ENCODE data around the gene MBTD1.

MBTD1 gene

DNA sequence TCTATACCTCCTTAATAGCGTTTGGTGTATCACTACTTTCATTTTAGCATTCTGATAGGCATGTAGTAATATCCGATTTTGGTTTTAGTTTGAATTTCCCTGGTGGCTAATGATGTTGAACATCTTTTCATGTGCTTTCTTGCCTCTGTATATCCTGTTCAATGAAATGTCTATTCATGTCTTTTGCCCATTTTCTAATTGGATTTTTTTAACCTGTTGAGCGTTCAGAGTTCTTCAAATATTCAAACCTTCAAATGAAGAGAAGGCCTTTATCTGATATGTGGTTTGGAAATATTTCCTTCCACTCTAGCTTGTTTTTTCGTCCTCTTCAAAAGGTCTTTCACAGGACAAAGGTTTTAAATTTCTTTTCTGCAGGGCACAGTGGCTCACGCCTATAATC is 108.9 kb downstream of the MBTD1 start:
- DNase-seq (ENCODE audit: low read depth in 4 of 4, low spot score in 1 of 4), result no peak

DNA sequence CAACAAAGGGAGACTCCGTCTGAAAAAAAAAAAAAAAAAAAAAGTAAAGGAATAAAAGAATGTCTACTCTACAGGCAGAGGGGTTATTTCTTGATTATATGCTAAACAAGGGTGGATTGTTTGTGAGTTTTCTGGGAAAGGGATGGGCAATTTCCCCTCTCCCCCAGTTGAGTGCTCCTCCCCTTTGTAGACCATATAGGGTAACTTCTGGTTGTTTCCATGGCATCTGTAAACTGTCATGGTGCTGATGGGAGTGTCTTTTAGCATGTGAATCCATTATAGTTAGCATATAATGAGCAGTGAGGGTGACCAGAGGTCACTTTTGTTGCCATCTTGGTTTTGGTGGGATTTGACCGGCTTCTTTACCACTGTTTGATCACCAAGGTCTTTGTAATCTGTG is 110.7 kb downstream of the MBTD1 start:
- no peak for DNase-seq (ENCODE audit: low read depth in 4 of 4, low spot score in 1 of 4)

DNA sequence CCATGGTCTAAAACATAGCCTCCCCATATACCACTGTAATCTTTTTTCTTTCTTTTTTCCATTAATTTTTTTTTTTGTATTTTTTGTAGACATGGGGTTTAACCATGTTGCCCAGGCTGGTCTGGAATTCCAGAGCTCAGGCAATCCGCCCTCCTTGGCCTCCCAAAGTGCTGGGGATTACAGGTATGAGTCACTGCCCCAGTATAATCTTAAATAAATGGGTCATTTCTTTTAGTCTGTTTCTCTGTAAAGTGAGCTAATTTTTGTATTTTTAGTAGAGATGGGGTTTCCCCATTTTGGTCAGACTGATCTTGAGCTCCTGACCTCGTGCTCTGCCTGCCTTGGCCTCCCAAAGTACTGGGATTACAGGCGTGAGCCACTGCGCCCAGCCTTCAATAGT is 112.2 kb downstream of the MBTD1 start:
- DNase-seq (ENCODE audit: low read depth in 4 of 4, low spot score in 1 of 4), result no peak

DNA sequence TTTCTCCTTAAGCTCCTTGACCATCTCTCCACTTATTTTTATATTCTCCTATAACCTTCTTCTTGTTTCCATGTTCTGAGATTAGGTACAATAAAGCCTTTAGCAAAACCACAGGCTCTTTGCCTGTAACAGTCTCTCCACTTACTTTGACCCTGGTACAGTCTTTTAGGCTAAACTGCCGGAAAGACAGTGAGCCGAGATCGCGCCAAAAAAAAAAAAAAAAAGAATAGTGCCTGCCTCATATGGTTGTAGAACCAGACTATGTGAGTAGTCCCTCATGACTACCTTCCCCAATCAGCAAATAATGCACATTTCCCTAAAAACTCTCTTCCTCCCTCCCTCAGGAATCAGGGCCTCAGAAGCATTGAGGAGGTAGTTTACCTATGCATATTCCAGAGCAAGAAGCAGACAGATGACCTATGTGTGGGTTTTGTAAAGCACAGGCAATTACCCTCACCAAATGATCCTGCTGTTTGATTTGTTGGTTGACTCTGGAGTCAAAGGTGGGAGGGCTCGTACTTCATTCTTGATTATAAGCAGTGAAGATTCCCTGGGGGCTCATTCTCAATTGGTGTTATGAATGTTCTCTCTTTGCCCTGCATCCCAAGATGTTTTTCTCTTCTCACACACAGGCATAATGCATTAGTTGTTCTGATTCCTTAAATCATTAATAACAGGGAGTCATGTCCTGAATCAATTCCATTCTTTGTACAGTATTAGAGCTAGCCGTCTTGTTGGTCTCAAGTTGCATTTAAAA is 115.4 kb downstream of the MBTD1 start:
- DNase-seq (ENCODE audit: low read depth in 4 of 4, low spot score in 1 of 4), result no peak

DNA sequence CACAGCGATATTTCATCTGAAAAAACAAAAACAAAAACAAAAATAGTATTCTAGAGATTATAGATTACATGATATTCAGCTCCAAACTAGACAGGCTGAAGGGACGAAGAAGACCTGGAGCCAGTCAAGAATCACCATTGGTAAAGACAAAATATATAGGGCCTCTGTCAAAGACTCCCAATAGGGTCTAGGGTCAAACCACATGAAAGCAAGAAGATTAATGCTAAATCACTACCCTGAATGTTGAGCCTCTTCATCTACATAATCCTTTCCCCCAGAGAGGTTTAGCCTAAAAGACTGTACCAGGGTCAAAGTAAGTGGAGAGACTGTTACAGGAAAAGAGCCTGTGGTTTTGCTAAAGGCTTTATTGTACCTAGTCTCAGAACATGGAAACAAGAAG is 117.3 kb downstream of the MBTD1 start:
- DNase-seq (ENCODE audit: low read depth in 4 of 4, low spot score in 1 of 4), result no peak

DNA sequence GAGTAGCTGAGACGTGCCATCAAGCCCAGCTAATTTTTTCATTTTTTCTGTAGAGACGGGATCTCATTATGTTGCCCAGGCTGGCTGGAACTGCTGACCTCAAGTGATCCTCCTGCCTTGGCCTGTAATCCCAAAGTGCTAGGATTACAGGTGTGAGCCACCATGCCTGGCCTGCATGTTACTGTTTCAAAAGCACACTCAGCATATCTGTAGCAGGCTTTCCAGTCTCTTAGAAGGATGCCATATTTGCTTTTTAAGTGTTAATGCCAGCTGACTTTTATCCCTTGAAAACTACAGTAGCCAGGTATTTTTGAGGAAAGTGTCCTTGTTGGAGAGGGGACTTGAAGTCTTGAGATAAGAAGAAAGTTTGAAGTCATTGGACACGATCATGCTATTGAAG is 123.9 kb downstream of the MBTD1 start:
- no peak for DNase-seq (ENCODE audit: low read depth in 4 of 4, low spot score in 1 of 4)

DNA sequence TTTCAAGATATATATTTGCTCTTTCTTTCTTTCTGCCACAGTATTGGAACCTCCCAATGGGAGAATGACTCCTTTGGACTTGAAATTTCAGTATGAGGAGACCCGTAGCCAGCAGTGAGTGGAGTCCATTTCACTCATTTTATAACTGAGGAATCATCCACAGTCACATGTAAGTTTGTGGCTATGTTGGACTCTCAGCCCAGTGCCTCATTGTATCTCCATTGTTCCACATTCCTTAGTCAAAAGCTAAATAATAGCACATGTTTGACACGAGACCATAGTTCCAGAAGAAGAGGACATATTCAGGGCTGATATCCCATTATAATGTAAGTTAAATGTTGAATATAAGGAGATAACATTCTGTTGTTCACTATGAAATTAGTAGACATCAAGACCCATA is 126.5 kb downstream of the MBTD1 start:
- no peak for DNase-seq (ENCODE audit: low read depth in 4 of 4, low spot score in 1 of 4)

DNA sequence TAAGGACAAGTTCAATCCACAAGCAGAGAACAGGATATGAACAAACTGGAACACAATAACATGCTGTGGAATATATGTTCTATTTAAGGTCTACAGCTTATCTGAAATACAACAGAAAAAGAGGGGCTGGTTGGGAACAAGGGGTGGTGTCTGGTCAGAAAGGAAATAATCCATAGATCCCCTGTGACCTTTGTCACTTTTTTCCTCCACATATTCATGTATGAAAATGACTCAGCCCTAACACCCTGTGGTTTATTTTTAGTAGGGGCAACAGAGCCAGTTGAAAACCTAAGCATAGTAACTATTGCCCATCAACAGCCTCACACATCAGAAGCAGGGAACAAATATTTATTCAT is 126.9 kb downstream of the MBTD1 start:
- DNase-seq (ENCODE audit: low read depth in 4 of 4, low spot score in 1 of 4), result no peak

DNA sequence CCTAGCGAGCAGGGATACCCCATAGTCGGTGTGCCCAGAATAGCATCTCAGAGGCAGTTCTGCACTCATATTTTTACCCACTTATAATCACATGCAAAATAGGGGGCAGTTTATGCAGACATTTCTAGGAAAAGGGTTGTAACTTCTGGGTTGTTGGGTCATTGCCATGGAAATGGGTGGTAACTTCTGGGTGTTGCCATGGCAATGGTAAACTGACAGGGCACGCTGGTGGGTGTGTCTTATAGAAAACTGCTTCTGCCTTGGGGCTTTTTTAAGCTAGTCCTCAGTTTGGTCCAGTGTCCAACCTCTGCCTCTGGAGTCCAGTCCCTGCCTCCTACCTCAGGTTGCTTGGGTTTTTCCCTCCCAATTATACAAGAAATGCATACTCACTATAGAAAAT is 131.8 kb downstream of the MBTD1 start:
- DNase-seq (ENCODE audit: low read depth in 4 of 4, low spot score in 1 of 4), result no peak
